22Rv1 (cell line): Measurements from ENCODE around the gene ANXA6.

Source experiments
- ZFX ChIP-seq: fragments of 450-650 bp; IDR thresholded peaks from 2 replicates; pipeline ENCODE4 v1.6.1; 2017; ENCODE audit warnings: antibody characterized with exemption, borderline replicate concordance
- TF ChIP-seq, protein P1 (sequence below): fragments of 450-650 bp; IDR thresholded peaks from 2 replicates; pipeline ENCODE4 v1.5.1; 2017; ENCODE audit warnings: mild to moderate bottlenecking

DNA sequence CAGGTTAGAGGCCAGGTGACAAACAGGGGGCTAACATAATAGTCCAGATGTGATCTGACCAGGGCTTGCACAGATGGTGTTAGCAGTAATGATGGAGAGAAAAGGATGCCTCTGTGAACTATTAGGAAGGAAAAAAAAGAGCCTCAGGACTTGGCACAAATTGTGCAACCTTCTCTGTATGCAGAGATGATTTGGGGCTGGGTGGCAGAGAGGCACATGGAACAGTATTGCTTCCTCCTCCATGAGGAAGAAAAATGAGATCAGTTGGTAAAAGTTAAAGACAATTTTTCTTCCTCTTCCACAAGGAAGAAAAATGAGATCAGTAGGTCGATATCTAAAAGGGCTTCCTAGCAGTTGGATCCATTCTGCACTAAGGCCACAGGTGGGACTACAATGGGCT, 13.9 kb upstream of the ANXA6 start:
- TF ChIP-seq, protein P1, sequence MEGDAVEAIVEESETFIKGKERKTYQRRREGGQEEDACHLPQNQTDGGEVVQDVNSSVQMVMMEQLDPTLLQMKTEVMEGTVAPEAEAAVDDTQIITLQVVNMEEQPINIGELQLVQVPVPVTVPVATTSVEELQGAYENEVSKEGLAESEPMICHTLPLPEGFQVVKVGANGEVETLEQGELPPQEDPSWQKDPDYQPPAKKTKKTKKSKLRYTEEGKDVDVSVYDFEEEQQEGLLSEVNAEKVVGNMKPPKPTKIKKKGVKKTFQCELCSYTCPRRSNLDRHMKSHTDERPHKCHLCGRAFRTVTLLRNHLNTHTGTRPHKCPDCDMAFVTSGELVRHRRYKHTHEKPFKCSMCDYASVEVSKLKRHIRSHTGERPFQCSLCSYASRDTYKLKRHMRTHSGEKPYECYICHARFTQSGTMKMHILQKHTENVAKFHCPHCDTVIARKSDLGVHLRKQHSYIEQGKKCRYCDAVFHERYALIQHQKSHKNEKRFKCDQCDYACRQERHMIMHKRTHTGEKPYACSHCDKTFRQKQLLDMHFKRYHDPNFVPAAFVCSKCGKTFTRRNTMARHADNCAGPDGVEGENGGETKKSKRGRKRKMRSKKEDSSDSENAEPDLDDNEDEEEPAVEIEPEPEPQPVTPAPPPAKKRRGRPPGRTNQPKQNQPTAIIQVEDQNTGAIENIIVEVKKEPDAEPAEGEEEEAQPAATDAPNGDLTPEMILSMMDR = no peak
- no peak for TF ChIP-seq ZFX
